HS-5 (cell line): ENCODE measurements around the gene ZNF470.
A peak's percentile ranks its signal among the peaks of the same experiment; 100 is the strongest.

Experiments
- DNase-seq: peaks from one replicate; pipeline ENCODE4 v3.0.0-alpha.2; 2012; ENCODE audit warnings: low read depth

Gene ZNF470

DNA sequence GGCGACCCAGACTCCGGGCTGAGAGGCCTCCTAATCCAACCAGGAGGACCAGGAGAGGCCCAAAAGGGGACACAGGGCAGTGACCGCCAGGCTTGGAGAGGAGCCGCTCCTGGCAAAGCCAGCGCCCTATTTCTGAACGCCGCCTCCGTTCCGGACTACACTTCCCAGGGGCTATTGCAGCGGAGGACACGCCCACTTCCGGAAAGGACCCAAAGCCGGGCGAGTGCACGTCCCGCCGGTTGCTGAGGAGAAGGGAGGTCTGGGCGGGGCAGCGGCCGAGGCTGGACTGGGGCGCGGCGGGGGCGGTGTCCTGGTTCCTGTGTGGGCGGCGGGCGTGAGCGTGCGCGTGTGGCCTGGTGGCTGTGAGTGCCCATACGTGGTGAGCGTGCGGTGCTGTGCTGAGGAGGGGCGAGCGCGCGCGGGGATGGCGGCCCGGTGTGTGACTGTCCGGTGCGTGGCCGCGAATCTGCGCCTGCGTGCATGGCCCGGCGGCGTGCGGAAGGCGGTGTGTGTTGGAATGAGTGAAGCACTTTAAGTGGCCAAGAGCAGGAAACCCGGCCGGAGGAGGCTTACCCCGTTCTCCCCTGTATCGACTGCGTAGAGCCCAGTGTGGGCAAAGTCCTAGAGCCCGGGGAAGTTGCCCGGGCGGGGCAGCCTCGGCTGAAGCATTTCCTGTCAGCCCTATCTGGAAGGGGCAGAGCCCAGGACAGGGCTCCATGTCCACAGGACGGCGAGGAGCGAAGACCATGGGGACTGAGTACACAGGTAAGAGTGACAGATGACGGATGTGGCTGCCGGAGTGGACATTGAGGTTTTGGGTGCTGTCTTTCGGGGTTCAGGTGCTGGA lies at the start of gene ZNF470:
Gene ZNF470, plus strand, starts transcription at position 195 of the 847 bp plus-strand sequence. CDS start 2,844 bp downstream, outside the sequence.
- peak; percentile 57 for DNase-seq

GRCh38 chr19:56525214-56525860 lies 41.9 kb upstream of the ZNF470 start:
- DNase-seq = no peak

GRCh38 chr19:56537442-56537841 lies 29.8 kb upstream of the ZNF470 start:
- no peak for DNase-seq

DNA sequence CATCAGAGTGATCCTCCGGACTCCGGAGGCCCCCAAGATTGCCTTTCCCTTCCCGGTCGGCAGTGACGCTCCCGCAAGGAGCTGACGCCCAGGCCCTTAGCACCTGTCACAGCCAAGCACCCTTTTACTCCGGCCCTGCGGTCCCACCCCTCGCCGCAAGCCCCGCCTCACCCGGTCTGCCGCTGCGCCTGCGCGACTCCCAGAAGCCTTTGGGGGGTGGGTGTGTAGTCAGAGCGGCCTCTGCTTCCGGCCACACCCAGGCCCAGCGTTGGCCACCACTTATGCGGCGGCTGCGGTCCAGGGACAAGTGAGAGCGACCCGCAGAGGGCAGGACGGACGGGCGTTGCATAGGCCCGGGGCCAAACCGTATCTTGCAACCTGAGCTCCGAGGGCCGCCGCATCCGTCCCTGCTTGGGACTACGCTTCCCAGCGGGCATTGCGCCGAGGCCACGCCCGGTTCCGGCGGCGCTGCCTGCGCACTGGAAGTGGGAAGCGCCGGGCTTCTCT lies 29.0 kb upstream of the ZNF470 start:
- peak; percentile 57 for DNase-seq

GRCh38 chr19:56538761-56539263 lies 28.5 kb upstream of the ZNF470 start, which contains the start of gene ZFP28:
Gene ZFP28, plus strand, starts transcription at chr19:56538948. Its CDS starts 71 bp downstream, at chr19:56539019.
- DNase-seq = peak; percentile 10

DNA sequence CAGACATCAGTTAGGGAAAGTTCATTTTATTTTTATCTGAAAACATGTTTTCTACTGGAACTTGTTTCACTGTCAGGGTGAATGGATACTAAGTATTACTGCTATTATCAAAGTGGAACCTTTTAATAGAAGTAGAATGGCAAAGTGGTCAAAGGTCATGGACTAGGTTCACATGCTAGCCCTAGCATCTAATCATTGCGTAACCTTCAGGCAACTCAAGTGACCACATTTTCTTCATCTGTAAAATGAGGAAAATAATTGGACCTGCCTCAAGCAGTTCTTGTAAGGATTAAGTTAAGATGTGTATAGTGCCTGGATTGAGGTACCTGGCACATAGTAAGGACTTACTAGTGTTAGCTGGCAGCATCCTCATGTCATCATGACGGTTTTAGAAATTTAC lies 23.5 kb upstream of the ZNF470 start:
- DNase-seq = no peak

GRCh38 chr19:56547535-56547934 lies 19.7 kb upstream of the ZNF470 start:
- DNase-seq = no peak

DNA sequence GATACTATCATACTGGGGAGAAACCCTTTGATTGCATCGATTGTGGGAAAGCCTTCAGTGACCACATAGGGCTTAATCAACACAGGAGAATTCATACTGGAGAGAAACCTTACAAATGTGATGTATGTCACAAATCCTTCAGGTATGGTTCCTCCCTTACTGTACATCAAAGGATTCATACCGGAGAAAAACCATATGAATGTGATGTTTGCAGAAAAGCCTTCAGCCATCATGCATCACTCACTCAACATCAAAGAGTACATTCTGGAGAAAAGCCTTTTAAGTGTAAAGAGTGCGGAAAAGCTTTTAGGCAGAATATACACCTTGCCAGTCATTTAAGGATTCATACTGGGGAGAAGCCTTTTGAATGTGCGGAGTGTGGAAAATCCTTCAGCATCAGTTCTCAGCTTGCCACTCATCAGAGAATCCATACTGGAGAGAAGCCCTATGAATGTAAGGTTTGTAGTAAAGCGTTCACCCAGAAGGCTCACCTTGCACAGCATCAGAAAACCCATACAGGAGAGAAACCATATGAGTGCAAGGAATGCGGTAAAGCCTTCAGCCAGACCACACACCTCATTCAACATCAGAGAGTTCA lies 12.9 kb upstream of the ZNF470 start:
- no peak for DNase-seq

GRCh38 chr19:56562766-56563165 lies 4.5 kb upstream of the ZNF470 start:
- DNase-seq = no peak

DNA sequence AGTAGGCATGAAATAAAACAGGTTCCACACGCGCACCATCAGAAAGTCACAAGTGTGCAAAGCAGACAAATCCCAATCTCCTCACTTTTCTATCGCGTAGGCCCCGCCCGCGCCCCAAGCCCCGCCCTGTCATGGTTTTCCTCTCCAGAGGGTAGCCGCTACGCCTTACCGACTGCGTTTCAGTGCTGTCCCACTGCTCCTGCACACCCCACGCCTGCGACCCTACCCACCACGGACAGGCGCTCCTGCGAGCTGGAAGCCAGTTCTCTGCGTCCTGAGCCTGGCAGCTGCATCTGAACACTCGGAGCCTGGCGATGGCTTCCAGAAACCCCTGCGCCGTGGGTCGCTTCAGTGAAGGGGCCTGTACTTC lies 379 bp upstream of the ZNF470 start:
- DNase-seq = no peak

DNA sequence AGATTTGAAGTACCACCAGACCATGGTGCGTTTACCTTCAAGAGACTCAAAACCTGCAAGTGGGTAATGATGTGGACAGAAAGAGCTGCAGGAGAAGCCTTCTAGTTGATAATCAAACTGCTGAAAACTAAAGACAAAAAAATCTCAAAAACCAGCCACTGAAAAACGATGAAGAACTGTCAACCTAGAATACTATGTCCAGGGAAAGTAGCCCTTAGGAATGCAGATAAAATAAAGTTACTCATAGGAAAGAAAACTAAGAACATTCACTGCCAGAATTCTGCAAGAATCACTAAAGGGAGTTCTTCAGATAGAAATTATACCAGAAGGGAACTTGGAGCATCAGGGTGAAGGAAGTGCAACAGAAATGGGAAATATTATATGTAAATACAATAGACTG lies 5.3 kb downstream of the ZNF470 start:
- DNase-seq = no peak

- DNase-seq = no peak
Observed at GRCh38 chr19:56573914-56574313, 6.6 kb downstream of the ZNF470 start.

GRCh38 chr19:56577719-56578602 lies 10.7 kb downstream of the ZNF470 start:
- no peak for DNase-seq

DNA sequence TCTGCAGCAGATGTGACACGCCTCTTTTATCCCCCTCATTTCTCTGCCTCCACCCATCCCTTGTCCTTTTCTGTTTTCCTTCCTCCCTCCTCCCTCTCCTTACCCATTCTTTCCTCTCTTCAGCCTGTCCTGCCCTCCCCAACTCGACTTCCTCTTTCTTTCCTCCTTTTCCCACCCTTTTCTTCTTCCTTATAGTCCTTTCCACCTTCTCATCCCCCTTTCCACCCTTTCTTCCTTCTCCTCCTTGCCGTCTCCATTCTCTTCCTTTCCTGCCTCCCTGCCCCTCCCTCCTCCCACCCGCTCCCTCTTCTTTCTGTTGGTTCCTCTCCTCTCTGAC lies 27.1 kb downstream of the ZNF470 start:
- DNase-seq = no peak

- peak; percentile 35 for DNase-seq
Observed at GRCh38 chr19:56594783-56595547, 27.7 kb downstream of the ZNF470 start, which contains the start of gene ZNF71. Gene ZNF71, plus strand, starts transcription at chr19:56595302. Its CDS starts 6,257 bp downstream, at chr19:56601559.

GRCh38 chr19:56595548-56595899 lies 28.3 kb downstream of the ZNF470 start:
- DNase-seq = no peak

DNA sequence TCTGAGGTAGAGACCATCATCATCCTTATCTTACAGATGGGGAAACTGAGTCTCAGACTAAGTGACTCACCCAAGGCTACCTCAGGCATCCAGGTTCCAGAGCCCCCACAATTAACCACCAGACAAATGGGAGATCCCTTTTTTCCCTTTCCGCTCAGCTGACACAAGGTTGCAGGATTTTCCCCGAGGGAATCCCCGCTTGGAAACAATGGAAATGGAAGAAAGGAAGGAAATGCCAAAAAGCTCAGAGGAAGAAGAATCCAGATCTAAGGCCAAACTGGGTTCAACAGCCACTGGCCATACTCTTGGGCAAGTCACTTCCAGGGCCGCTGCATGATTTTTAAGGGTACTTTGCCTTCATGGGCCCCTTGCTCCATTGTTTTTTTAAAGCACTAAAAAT lies 29.4 kb downstream of the ZNF470 start:
- no peak for DNase-seq

- no peak for DNase-seq
Observed at GRCh38 chr19:56597696-56598095, 30.4 kb downstream of the ZNF470 start.

DNA sequence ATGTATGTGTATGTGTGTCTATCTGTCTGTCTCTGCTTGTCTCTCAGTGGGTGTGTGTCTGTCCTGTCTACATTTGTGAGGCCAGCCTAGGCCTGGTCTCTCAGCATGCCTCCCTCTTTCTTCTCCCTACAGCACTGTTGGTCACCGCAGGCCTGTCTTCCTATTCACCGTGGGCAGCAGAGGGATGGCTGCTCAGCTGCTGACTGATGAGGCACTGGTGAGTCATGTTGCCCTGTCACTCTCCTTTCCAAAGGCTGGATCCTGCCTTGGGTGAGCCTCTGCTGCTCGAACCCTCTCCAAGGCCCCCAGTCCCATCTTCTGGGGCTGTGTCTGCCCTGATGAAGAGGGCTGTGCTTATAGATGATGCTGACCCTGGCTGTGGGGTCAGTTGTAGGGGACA lies 34.1 kb downstream of the ZNF470 start:
- DNase-seq = no peak

DNA sequence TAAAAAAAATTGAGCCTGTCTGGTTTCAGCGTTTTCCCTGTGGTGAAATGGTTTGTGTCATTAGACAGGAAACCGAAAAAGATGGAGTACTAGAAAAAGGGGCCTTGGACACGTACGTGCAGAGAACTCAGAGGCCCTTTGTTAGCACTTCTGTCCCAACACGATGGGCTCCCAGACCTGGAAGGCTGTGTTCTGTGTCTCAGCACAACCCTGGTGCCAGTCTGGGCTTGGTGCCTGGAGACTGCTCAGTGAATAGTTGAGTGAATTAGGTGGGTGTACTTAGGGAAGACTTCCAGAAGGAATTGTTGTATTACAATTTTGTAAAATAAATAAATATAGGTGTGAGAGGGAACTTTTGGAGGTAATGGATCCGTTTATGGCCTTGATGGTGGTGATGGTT lies 36.6 kb downstream of the ZNF470 start:
- DNase-seq = no peak
